SK-N-SH (cell line): ENCODE measurements around the gene TNFRSF1B.
A peak's percentile ranks its signal among the peaks of the same experiment; 100 is the strongest.

Experiments used
- ELF1 ChIP-seq: IDR thresholded peaks from 2 replicates; pipeline ENCODE4 v1.4.0; 2012
- EZH2phosphoT487 ChIP-seq: fragments of 200-600 bp; sonication (generic); IDR thresholded peaks from 2 replicates; pipeline ENCODE4 v1.6.1; 2017; ENCODE audit warnings: low read depth, mixed run types, mild to moderate bottlenecking, antibody characterized with exemption, moderate library complexity, borderline replicate concordance
- GABPA ChIP-seq: IDR thresholded peaks from 2 replicates; pipeline ENCODE4 v1.4.0; 2012; ENCODE audit warnings: low read depth, mild to moderate bottlenecking
- MXI1 ChIP-seq: IDR thresholded peaks from 2 replicates; pipeline ENCODE4 v1.6.1; 2012; ENCODE audit warnings: mild to moderate bottlenecking, low read depth, low read length, improper control_type of control experiment
- RAD21 ChIP-seq: IDR thresholded peaks from 2 replicates; pipeline ENCODE4 v1.6.1; 2012; ENCODE audit warnings: mild to moderate bottlenecking, low read length
- SIN3A ChIP-seq: IDR thresholded peaks from 2 replicates; pipeline ENCODE4 v1.6.1; 2012; ENCODE audit warnings: low read depth, mild to moderate bottlenecking, low read length, moderate library complexity, borderline replicate concordance
- TAF1 ChIP-seq: IDR thresholded peaks from 2 replicates; pipeline ENCODE4 v1.6.1; 2012; ENCODE audit warnings: low read depth, mild to moderate bottlenecking, low read length, moderate library complexity, borderline replicate concordance
- TF ChIP-seq, protein P1 (sequence below): fragments of 200-600 bp; sonication (generic); IDR thresholded peaks from 2 replicates; pipeline ENCODE4 v1.6.1; 2017; ENCODE audit warnings: antibody characterized with exemption, mild to moderate bottlenecking, moderate library complexity
- TF ChIP-seq, protein P2 (sequence below): IDR thresholded peaks from 2 replicates; pipeline ENCODE4 v1.4.0; 2012; ENCODE audit warnings: low read depth
- TF ChIP-seq, protein P3 (sequence below): fragments of 150-350 bp; IDR thresholded peaks from 2 replicates; pipeline ENCODE4 v1.6.1; 2017; ENCODE audit warnings: antibody characterized with exemption, low read length, low read depth, borderline replicate concordance
- TF ChIP-seq, protein P4 (sequence below): IDR thresholded peaks from 2 replicates; pipeline ENCODE4 v1.6.1; 2012; ENCODE audit warnings: mild to moderate bottlenecking, low read depth, low read length, moderate library complexity

DNA sequence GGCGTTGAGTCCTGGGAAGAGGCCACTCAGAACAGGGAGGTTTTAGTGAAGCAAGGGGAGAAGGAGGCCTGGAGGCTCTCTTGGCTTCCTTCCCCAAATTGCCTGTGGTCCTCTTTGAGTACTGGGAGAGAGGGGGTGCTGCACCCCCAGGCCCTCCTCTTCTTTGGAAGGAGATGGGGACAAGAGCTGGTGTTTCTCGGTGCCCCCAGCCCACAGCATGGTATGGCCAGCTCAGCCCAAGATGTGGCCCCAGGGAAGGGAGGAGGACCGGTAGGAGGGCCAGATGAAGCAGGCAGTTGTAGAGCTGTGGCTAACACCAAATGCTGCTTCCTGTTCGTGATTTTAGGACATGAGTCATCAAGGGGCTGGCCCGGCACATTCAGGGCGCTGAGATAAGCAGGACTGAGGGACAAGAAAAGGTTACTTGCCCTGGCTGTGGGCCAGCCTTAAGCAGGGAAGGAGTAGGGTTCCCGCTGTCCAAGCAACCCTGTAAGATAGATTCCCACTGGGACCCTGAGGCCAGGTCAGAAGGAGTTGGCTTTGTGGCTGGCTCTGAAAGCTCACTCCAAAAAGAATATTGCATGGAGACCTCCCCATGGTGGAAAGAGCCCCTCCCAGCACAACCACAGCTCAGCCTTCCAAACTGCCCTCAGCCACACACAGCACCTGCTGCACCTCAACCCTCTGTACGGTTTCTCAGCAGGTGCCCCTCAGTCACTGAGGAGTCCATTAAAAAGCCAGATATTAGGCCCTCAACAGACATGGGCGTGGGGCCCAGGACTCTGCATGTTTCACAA, 4.9 kb upstream of the TNFRSF1B start:
- TF ChIP-seq, protein P1, sequence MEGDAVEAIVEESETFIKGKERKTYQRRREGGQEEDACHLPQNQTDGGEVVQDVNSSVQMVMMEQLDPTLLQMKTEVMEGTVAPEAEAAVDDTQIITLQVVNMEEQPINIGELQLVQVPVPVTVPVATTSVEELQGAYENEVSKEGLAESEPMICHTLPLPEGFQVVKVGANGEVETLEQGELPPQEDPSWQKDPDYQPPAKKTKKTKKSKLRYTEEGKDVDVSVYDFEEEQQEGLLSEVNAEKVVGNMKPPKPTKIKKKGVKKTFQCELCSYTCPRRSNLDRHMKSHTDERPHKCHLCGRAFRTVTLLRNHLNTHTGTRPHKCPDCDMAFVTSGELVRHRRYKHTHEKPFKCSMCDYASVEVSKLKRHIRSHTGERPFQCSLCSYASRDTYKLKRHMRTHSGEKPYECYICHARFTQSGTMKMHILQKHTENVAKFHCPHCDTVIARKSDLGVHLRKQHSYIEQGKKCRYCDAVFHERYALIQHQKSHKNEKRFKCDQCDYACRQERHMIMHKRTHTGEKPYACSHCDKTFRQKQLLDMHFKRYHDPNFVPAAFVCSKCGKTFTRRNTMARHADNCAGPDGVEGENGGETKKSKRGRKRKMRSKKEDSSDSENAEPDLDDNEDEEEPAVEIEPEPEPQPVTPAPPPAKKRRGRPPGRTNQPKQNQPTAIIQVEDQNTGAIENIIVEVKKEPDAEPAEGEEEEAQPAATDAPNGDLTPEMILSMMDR = no peak
- TF ChIP-seq SIN3A (no peak), RAD21 (no peak), GABPA (no peak), EZH2phosphoT487 (no peak), ELF1 (0 out of 2 replicates have a peak, but pooled peaks have one; percentile 23), TAF1 (no peak), MXI1 (no peak)
- TF ChIP-seq, protein P2, sequence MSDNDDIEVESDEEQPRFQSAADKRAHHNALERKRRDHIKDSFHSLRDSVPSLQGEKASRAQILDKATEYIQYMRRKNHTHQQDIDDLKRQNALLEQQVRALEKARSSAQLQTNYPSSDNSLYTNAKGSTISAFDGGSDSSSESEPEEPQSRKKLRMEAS = 0 out of 2 replicates have a peak, but pooled peaks have one; percentile 27
- TF ChIP-seq, protein P3, sequence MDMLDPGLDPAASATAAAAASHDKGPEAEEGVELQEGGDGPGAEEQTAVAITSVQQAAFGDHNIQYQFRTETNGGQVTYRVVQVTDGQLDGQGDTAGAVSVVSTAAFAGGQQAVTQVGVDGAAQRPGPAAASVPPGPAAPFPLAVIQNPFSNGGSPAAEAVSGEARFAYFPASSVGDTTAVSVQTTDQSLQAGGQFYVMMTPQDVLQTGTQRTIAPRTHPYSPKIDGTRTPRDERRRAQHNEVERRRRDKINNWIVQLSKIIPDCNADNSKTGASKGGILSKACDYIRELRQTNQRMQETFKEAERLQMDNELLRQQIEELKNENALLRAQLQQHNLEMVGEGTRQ = no peak
- TF ChIP-seq, protein P4, sequence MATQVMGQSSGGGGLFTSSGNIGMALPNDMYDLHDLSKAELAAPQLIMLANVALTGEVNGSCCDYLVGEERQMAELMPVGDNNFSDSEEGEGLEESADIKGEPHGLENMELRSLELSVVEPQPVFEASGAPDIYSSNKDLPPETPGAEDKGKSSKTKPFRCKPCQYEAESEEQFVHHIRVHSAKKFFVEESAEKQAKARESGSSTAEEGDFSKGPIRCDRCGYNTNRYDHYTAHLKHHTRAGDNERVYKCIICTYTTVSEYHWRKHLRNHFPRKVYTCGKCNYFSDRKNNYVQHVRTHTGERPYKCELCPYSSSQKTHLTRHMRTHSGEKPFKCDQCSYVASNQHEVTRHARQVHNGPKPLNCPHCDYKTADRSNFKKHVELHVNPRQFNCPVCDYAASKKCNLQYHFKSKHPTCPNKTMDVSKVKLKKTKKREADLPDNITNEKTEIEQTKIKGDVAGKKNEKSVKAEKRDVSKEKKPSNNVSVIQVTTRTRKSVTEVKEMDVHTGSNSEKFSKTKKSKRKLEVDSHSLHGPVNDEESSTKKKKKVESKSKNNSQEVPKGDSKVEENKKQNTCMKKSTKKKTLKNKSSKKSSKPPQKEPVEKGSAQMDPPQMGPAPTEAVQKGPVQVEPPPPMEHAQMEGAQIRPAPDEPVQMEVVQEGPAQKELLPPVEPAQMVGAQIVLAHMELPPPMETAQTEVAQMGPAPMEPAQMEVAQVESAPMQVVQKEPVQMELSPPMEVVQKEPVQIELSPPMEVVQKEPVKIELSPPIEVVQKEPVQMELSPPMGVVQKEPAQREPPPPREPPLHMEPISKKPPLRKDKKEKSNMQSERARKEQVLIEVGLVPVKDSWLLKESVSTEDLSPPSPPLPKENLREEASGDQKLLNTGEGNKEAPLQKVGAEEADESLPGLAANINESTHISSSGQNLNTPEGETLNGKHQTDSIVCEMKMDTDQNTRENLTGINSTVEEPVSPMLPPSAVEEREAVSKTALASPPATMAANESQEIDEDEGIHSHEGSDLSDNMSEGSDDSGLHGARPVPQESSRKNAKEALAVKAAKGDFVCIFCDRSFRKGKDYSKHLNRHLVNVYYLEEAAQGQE = no peak
